Progenitor cell of endocrine pancreas (in vitro differentiated cells): ENCODE data around the gene ITGA1. TPM values are rescaled to one million over a fixed set of nuclear protein-coding genes. Genes with fewer than 3 reads are reported as not detected.

Experiments
- DNase-seq: peaks from one replicate; pipeline ENCODE4 v3.0.0; 2021; ENCODE audit warnings: low spot score; ENCODE audit not compliant: unreplicated experiment
- H3K27ac Mint-ChIP-seq: 2 replicates; pipeline ENCODE4 v1.8.0; 2021; ENCODE audit warnings: mild to moderate bottlenecking, moderate library complexity, mixed read lengths
- H3K27me3 Mint-ChIP-seq: 2 replicates; pipeline ENCODE4 v1.8.0; 2021; ENCODE audit warnings: mixed read lengths
- H3K36me3 Mint-ChIP-seq: 2 replicates; pipeline ENCODE4 v1.8.0; 2022; ENCODE audit warnings: mixed read lengths; ENCODE audit not compliant: insufficient read depth
- H3K4me1 Mint-ChIP-seq: 2 replicates; pipeline ENCODE4 v1.8.0; 2021; ENCODE audit warnings: low read depth, mixed read lengths
- H3K4me3 Mint-ChIP-seq: 2 replicates; pipeline ENCODE4 v1.8.0; 2021; ENCODE audit warnings: low read depth, mild to moderate bottlenecking, moderate library complexity, mixed read lengths
- H3K9me3 Mint-ChIP-seq: 2 replicates; pipeline ENCODE4 v1.8.0; 2021; ENCODE audit warnings: low read depth, mixed read lengths
- total RNA-seq: library from RNA; stranded (reverse); gene quantifications from 2 replicates; pipeline ENCODE4 v1.2.1, GENCODE V29; 2021
- TF ChIP-seq, protein P1 (sequence below): fragments of 200-600 bp; sonication (generic); IDR thresholded peaks from one replicate; pipeline ENCODE4 v1.5.0; 2021; ENCODE audit warnings: antibody characterized with exemption, mild to moderate bottlenecking; ENCODE audit not compliant: unreplicated experiment

Gene ITGA1
- total RNA-seq, 1 donor from 2014 or later, result 6.4 TPM

DNA sequence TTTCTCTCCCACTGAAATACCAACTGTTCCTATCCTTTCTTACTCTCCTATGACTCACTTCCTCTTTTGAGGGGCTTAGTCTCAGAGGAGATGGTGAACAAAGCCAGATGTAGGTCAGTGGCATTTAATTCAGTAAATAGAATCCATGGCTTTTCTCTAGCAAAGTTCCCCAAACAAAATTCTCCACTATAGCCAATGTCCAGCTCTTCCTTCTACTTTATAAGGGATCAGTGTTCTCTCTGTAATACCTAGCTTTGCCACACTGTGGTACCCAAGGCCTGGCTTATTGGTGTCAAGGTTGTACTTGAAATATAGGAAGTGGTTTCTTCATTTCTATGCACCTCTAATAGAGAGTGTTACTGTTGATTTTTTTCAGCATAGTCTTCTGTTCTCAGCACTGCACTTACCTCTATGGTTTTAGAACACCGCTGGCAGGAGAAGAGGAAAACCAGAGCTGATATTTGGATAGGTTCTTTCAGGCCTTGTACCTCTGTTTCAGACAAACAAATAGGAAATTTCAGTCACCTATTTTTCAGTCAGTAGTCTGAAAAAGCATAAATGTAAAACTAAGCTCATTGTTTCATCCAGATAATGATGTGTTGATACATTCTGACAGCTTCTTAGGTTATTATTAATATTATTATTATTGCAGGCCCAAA is 160.8 kb downstream of the ITGA1 start:
- Mint-ChIP-seq H3K27me3 (no peaks in the 10 kb centered on the region), H3K4me1 (no peaks in the 10 kb centered on the region), H3K4me3 (no peak overlapping the region), H3K36me3 (no peaks in the 10 kb centered on the region), H3K27ac (no peak overlapping the region), H3K9me3 (no peaks in the 10 kb centered on the region)
- peak; percentile 30 for DNase-seq
- TF ChIP-seq, protein P1, sequence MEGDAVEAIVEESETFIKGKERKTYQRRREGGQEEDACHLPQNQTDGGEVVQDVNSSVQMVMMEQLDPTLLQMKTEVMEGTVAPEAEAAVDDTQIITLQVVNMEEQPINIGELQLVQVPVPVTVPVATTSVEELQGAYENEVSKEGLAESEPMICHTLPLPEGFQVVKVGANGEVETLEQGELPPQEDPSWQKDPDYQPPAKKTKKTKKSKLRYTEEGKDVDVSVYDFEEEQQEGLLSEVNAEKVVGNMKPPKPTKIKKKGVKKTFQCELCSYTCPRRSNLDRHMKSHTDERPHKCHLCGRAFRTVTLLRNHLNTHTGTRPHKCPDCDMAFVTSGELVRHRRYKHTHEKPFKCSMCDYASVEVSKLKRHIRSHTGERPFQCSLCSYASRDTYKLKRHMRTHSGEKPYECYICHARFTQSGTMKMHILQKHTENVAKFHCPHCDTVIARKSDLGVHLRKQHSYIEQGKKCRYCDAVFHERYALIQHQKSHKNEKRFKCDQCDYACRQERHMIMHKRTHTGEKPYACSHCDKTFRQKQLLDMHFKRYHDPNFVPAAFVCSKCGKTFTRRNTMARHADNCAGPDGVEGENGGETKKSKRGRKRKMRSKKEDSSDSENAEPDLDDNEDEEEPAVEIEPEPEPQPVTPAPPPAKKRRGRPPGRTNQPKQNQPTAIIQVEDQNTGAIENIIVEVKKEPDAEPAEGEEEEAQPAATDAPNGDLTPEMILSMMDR, result peak; percentile 84

DNA sequence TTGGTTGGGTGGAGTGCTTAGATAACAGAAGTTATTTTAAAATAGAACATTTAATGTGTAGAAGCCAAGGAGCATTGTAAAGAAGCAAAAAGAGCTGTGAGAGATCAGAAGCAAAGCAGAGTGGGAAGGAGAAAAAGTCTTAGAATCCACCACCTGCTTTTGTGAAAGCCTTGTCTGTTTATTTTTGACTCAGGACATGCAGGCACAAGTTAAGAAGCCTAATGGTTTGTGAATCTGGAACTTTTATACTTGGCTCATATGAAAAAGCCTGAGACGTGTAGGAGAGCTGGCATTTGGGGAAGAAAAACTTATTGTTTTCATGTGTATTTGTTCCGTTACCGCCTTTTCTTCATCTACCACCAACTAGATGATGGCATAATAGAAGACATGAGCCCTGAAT is 163.0 kb downstream of the ITGA1 start:
- Mint-ChIP-seq H3K4me1 (peaks cover 3% of the 10 kb centered on the region), H3K9me3 (no peaks in the 10 kb centered on the region), H3K4me3 (no peak overlapping the region), H3K36me3 (no peaks in the 10 kb centered on the region), H3K27ac (no peak overlapping the region), H3K27me3 (no peaks in the 10 kb centered on the region)
- no peak for DNase-seq
- TF ChIP-seq, protein P1, result no peak

DNA sequence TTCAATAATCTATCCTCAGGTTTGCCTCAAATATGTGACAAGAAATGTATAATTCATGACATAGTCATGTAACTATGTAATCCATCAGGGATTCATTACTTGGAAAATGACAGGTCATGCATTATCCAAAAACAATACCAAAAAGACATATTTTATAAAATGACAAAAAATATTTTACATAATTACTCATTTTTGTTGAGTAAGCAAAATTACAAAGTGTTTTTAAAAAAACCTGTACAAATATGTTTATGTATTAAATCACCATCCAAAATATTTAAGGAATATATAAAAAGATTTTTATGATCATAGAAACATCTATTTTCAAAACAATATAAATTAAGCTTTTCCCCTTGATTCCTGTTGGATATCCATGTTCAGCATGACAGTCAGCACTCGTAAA is 164.8 kb downstream of the ITGA1 start:
- Mint-ChIP-seq H3K4me1 (peaks cover 17% of the 10 kb centered on the region), H3K27ac (no peak overlapping the region), H3K36me3 (no peaks in the 10 kb centered on the region), H3K9me3 (no peaks in the 10 kb centered on the region), H3K27me3 (no peaks in the 10 kb centered on the region), H3K4me3 (no peak overlapping the region)
- no peak for DNase-seq
- TF ChIP-seq, protein P1, result no peak

DNA sequence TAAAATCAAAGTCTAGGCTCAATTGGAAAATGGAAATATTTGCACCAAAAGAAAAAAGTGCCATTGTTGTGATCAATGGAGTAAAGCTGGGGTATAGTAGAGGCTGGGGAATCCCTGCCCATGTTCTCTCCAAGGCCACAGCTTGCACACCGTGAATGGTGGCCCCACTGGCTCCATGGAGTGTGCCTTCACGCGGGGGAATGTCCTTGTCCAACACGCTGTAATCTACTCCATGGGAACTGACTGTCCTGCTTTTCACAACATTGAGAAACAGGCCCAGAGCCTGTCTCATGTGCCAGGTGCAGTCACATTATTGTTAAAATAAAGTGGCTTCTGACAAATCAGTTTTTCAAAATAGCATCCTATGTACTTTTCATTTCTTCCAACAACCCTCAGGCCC is 168.3 kb downstream of the ITGA1 start:
- Mint-ChIP-seq H3K36me3 (no peaks in the 10 kb centered on the region), H3K4me3 (no peak overlapping the region), H3K27ac (peak overlapping the region; percentile 70), H3K4me1 (peaks cover 18% of the 10 kb centered on the region), H3K27me3 (no peaks in the 10 kb centered on the region), H3K9me3 (no peaks in the 10 kb centered on the region)
- no peak for DNase-seq
- TF ChIP-seq, protein P1, result no peak

DNA sequence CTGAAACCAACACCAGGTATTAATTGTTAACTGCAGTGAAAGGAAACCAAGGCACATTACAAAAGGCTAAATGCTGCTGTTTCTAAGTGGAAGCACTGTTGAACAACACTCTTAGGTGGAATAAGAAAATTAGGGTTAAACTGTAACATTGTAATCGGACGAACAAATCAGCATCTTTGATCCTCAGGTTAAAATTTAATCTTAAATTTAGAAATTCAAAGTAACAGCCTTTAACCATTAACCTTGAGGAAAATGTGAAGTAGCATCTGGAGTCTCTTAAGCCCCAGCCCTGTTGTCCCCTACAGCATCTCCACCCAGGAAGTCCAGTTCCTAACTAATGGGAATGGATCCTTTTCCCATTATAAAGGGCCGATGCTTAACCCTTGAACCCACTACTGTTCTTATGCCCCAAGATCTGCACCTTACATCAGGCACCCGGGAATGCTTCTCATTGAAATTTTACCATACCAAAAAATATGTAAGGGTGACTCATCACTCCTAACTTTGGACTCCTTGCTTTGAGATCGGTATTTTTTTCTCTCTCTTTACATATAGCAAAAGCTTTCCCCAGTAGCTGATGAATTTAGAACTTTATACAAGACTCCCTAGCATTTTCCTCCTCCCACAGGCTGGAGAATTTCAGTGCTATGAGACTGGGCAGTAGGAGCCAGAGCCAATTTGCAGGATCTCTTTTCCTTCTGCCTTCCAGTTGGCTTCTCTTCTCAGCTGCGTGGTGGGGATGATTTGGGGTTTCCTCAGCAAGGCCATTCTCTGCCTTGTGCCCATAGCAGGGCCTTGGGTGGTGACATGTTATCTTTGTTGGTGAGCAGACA is 169.4 kb downstream of the ITGA1 start:
- no peak overlapping the region for H3K4me3 Mint-ChIP-seq
- no peak overlapping the region for H3K27ac Mint-ChIP-seq
- H3K9me3 Mint-ChIP-seq, result no peaks in the 10 kb centered on the region
- no peaks in the 10 kb centered on the region for H3K27me3 Mint-ChIP-seq
- H3K4me1 Mint-ChIP-seq, result peaks cover 18% of the 10 kb centered on the region
- TF ChIP-seq, protein P1, result no peak
- no peak for DNase-seq
- H3K36me3 Mint-ChIP-seq, result no peaks in the 10 kb centered on the region
